Measurements from ENCODE around the gene TNS1. TPM values are rescaled to one million over a fixed set of nuclear protein-coding genes. Genes with fewer than 3 reads are reported as not detected.

Gene TNS1
- total RNA-seq, 1 experiment from 2014 or later = 3.4 TPM

GRCh38 chr2:217933617-217933993, 69.2 kb downstream of the TNS1 start:
- Histone ChIP-seq H3K27me3 (ENCODE audit: insufficient read depth, low read length) (no peaks in the 10 kb centered on the region), H3K79me1 (ENCODE audit: insufficient read depth, low read depth, low read length, poor library complexity, severe bottlenecking) (no peaks in the 10 kb centered on the region), H3T11ph (ENCODE audit: low read length) (no peak overlapping the region), H4K91ac (ENCODE audit: insufficient read length, low read depth, low read length) (no peak overlapping the region), H3K27ac (ENCODE audit: insufficient read length, low read depth, low read length) (no peak overlapping the region), H3K9ac (ENCODE audit: extremely low read depth, insufficient read length, low read length) (no peak overlapping the region), H3K14ac (ENCODE audit: insufficient read depth, low read length) (no peak overlapping the region), H3K56ac (ENCODE audit: insufficient read length, low read depth, low read length) (no peak overlapping the region), H3K4ac (ENCODE audit: low read depth, low read length) (no peak overlapping the region), H3K4me2 (ENCODE audit: insufficient read depth, insufficient read length, low read length) (no peak overlapping the region), H3K9me3 (ENCODE audit: control insufficient read depth, low read depth, low read length) (no peaks in the 10 kb centered on the region), H2BK15ac (ENCODE audit: low read depth, low read length) (no peak overlapping the region), H2BK120ac (ENCODE audit: low read depth, low read length, poor library complexity, severe bottlenecking) (no peak overlapping the region), H2AFZ (ENCODE audit: low read length) (no peak overlapping the region), H3K4me1 (ENCODE audit: insufficient read depth, low read length) (peaks cover 24% of the 10 kb centered on the region; the same call in 1 of the 2 replicates), H2BK12ac (ENCODE audit: insufficient read length, low read depth, low read length) (no peak overlapping the region), H3K79me2 (ENCODE audit: insufficient read depth, low read length) (no peaks in the 10 kb centered on the region), H3K23me2 (ENCODE audit: insufficient read length, low read depth, low read length, poor library complexity, severe bottlenecking) (no peaks in the 10 kb centered on the region), H2AK5ac (ENCODE audit: insufficient read length, low read length) (no peak overlapping the region), H4K20me1 (ENCODE audit: control insufficient read depth, insufficient read depth, insufficient read length) (no peaks in the 10 kb centered on the region), H3K18ac (ENCODE audit: insufficient read length, low read depth, low read length) (no peak overlapping the region), H2BK5ac (ENCODE audit: insufficient read length, low read length) (no peak overlapping the region), H4K8ac (replicated peaks; ENCODE audit: insufficient read length, low read depth, low read length) (no peak overlapping the region), H2BK20ac (ENCODE audit: low read depth, low read length, poor library complexity, severe bottlenecking) (no peak overlapping the region), H3K23ac (ENCODE audit: insufficient read length, low read depth, low read length) (no peak overlapping the region), H4K5ac (ENCODE audit: insufficient read length, low read depth, low read length) (no peak overlapping the region)
- H3K9me3 Mint-ChIP-seq = no peaks in the 10 kb centered on the region; a peak in 1 of 5 replicates
- H3K36me3 Mint-ChIP-seq (ENCODE audit: insufficient read depth in 1 of 3, low read depth in 3 of 3) = no peaks in the 10 kb centered on the region; a peak in 1 of 7 replicates
- no peak for TF ChIP-seq CTCF (conservative IDR thresholded peaks at IDR 0.05)
- peak overlapping the region in 1 of 3 experiments; percentile 12; a peak in 1 of 7 replicates for H3K27ac Mint-ChIP-seq
- peaks cover 54 to 71% of the 10 kb centered on the region in 2 experiments for H3K4me1 Mint-ChIP-seq
- H3K27me3 Mint-ChIP-seq (ENCODE audit: low read depth) = peaks cover 1% of the 10 kb centered on the region; the same call in 1 of the 2 replicates
- no peak overlapping the region for H3K4me3 Mint-ChIP-seq
- WGBS (ENCODE audit: extremely low coverage, insufficient read length, low lambda C conversion rate) = no CpG with 5 or more reads among the region's 3 CpGs
- no peak for DNase-seq
